HepG2 (cell line): ENCODE data around the gene NDOR1.

ENCODE experiments used
- GMEB1 ChIP-seq: sonication (generic); formaldehyde crosslinking; IDR thresholded peaks from 2 replicates; pipeline ENCODE4 v1.5.1; 2020; ENCODE audit warnings: missing genetic modification reagents, mild to moderate bottlenecking, borderline replicate concordance
- JUN ChIP-seq: sonication (generic); formaldehyde crosslinking; IDR thresholded peaks from 2 replicates; pipeline ENCODE4 v1.4.0; 2020; ENCODE audit warnings: mild to moderate bottlenecking, missing genetic modification reagents
- POLR2AphosphoS5 ChIP-seq: IDR thresholded peaks from 2 replicates; pipeline ENCODE4 v1.6.1; 2012; ENCODE audit warnings: low read depth, low read length

DNA sequence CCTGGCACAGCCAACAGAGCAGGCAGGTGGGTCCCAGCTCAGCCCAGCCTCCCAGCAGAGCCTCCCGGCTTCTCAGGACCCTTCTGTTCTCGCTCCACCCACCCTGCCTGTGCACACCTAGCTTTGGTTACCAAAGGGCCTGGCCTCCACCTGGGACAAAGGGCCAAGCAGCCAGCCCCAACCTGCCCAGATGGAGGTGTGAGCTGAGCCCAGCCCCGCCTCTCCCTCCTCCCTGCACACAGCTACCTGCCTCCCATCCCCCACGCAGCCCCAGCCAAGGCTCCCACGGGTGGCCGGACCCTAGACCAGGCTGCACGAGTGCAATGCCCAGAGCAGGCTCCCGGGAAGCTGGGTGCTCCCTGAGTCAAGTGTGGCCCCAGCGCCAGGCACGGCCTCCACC lies 10.6 kb upstream of the NDOR1 start:
- TF ChIP-seq JUN (CRISPR knock-in tag) (no peak), GMEB1 (CRISPR knock-in tag) (no peak), POLR2AphosphoS5 (no peak)
